Measurements from ENCODE around the gene OR6Q1. TPM values are rescaled to one million over a fixed set of nuclear protein-coding genes. Genes with fewer than 3 reads are reported as not detected.

The OR6Q1 gene
- total and polyA plus RNA-seq, 2 experiments from 2014 or later, result not detected

- TF ChIP-seq ETS1 (IDR thresholded peaks at IDR 0.05), result no peak
- TF ChIP-seq CTCF (conservative IDR thresholded peaks at IDR 0.05; ENCODE audit: low read depth in 2 of 2), result no peak
- no peak for TF ChIP-seq ZNF331 (CRISPR knock-in tag; IDR thresholded peaks at IDR 0.05; ENCODE audit: low read depth)
- TF ChIP-seq NANOG (IDR thresholded peaks at IDR 0.05; ENCODE audit: borderline replicate concordance), result no peak
- no peak for TF ChIP-seq POLR2AphosphoS5 (IDR thresholded peaks at IDR 0.05; ENCODE audit: low read depth)
- TF ChIP-seq JUNB (IDR thresholded peaks at IDR 0.05; ENCODE audit: unreplicated experiment), result no peak
- TF ChIP-seq STAT1 (IDR thresholded peaks at IDR 0.05; ENCODE audit: unreplicated experiment), result no peak
Measured at GRCh38 chr11:58027341-58027740, 3.4 kb upstream of the OR6Q1 start (continued).

GRCh38 chr11:58028687-58029411, 1.9 kb upstream of the OR6Q1 start:
- no peaks in the 10 kb centered on the region for H3F3A ChIP-seq (replicated peaks; ENCODE audit: low read depth)
- H3K4me3 ChIP-seq, result no peak overlapping the region
- H3K27me3 Mint-ChIP-seq (ENCODE audit: insufficient read depth, low read depth, poor library complexity), result no peaks in the 10 kb centered on the region
- no peaks in the 10 kb centered on the region; the same call in 1 of the 2 replicates for H3K9me2 ChIP-seq (ENCODE audit: insufficient read depth)
- no peaks in the 10 kb centered on the region for H3K36me3 Mint-ChIP-seq (ENCODE audit: low read depth)
- ATAC-seq (no peak), DNase-seq (ENCODE audit: low spot score) (no peak)
- H4K20me1 ChIP-seq (replicated peaks; ENCODE audit: insufficient read depth), result no peaks in the 10 kb centered on the region
- no peak overlapping the region for H3K27ac ChIP-seq (ENCODE audit: low read depth)
- no peak overlapping the region for H3K4me2 ChIP-seq
- peak overlapping the region; percentile 67; the same call in 1 of the 2 replicates for H3K27ac Mint-ChIP-seq
- peaks cover 7% of the 10 kb centered on the region for H3K9me3 Mint-ChIP-seq
- H3K4me3 Mint-ChIP-seq, result no peak overlapping the region
- peak overlapping the region; percentile 52; the same call in 1 of the 2 replicates for H2AFZ ChIP-seq
- H3K27me3 ChIP-seq (ENCODE audit: insufficient read depth), result no peaks in the 10 kb centered on the region
- H3K36me3 ChIP-seq (ENCODE audit: insufficient read depth), result no peaks in the 10 kb centered on the region
- H3K4me1 Mint-ChIP-seq, result no peaks in the 10 kb centered on the region
- H3K4me1 ChIP-seq (ENCODE audit: insufficient read depth), result no peaks in the 10 kb centered on the region
- no peaks in the 10 kb centered on the region for H3K79me2 ChIP-seq (replicated peaks; ENCODE audit: insufficient read depth)
- TF ChIP-seq ZNF331 (CRISPR knock-in tag; IDR thresholded peaks at IDR 0.05; ENCODE audit: low read depth) (no peak), STAT1 (IDR thresholded peaks at IDR 0.05; ENCODE audit: unreplicated experiment) (no peak), NANOG (IDR thresholded peaks at IDR 0.05; ENCODE audit: borderline replicate concordance) (no peak), CREB1 (CRISPR knock-in tag; IDR thresholded peaks at IDR 0.05; ENCODE audit: low read depth) (no peak), POLR2AphosphoS5 (IDR thresholded peaks at IDR 0.05; ENCODE audit: low read depth) (no peak), REST (IDR thresholded peaks at IDR 0.05; ENCODE audit: unreplicated experiment) (no peak), CTCF (conservative IDR thresholded peaks at IDR 0.05; ENCODE audit: low read depth in 2 of 2) (no peak), EZH2phosphoT487 (IDR thresholded peaks at IDR 0.05; ENCODE audit: unreplicated experiment) (no peak)

All from GM23338 (cell line).